GM21515 (cell line): ENCODE results near the gene HSPB6.

Experiments used
- ATAC-seq: cut with Tn5 transposase; IDR thresholded peaks from one replicate; pipeline ENCODE4 v1.9.1; 2021; ENCODE audit not compliant: unreplicated experiment

HSPB6 gene

GRCh38 chr19:35717665-35718344 is 39.0 kb downstream of the HSPB6 start, which contains the start of gene KMT2B:
Gene KMT2B (plus strand): TSS chr19:35718003. CDS start chr19:35718019, 16 bp downstream.
- peak; percentile 47 for ATAC-seq

- peak; percentile 52 for ATAC-seq
Measured at GRCh38 chr19:35716801-35717664, 39.8 kb downstream of the HSPB6 start.

GRCh38 chr19:35715981-35716800 is 40.6 kb downstream of the HSPB6 start:
- ATAC-seq = peak; percentile 0

GRCh38 chr19:35715355-35715809 is 41.4 kb downstream of the HSPB6 start:
- no peak for ATAC-seq

- ATAC-seq = no peak
Measured at GRCh38 chr19:35714601-35715354, 42.1 kb downstream of the HSPB6 start.

- ATAC-seq = no peak
Measured at GRCh38 chr19:35713904-35714495, 42.8 kb downstream of the HSPB6 start.

- ATAC-seq = no peak
Measured at GRCh38 chr19:35713506-35713850, 43.4 kb downstream of the HSPB6 start.

- ATAC-seq = peak; percentile 19
Measured at GRCh38 chr19:35712567-35713505, 44.0 kb downstream of the HSPB6 start.

GRCh38 chr19:35710784-35711723 is 45.8 kb downstream of the HSPB6 start:
- ATAC-seq = no peak

- no peak for ATAC-seq
Measured at GRCh38 chr19:35708391-35708790, 48.4 kb downstream of the HSPB6 start.
